ENCODE data around the gene BOD1L2. TPM values are rescaled to one million over a fixed set of nuclear protein-coding genes. Genes with fewer than 3 reads are reported as not detected.

BOD1L2 gene
- total RNA-seq, 4 donors from 2014 or later = not detected

GRCh38 chr18:57175532-57175931 is 28.6 kb downstream of the BOD1L2 start:
- Histone ChIP-seq H3K27me3 (no peaks in the 10 kb centered on the region), H3K36me3 (no peaks in the 10 kb centered on the region), H3K4me1 (no peaks in the 10 kb centered on the region), H3K27ac (replicated peaks in 1 of 4) (no peak overlapping the region), H3K9me3 (peaks cover 0 to 13% (median 2%) of the 10 kb centered on the region in 4 donors), H3K4me3 (no peak overlapping the region)
- intact Hi-C loops (cut with DNase I) = no loop called here
- 76% methylated on average over 2 of the region's 2 CpGs for WGBS
- DNase-seq (ENCODE audit: extremely low spot score) = peak; percentile 83
- TF ChIP-seq, protein P1, sequence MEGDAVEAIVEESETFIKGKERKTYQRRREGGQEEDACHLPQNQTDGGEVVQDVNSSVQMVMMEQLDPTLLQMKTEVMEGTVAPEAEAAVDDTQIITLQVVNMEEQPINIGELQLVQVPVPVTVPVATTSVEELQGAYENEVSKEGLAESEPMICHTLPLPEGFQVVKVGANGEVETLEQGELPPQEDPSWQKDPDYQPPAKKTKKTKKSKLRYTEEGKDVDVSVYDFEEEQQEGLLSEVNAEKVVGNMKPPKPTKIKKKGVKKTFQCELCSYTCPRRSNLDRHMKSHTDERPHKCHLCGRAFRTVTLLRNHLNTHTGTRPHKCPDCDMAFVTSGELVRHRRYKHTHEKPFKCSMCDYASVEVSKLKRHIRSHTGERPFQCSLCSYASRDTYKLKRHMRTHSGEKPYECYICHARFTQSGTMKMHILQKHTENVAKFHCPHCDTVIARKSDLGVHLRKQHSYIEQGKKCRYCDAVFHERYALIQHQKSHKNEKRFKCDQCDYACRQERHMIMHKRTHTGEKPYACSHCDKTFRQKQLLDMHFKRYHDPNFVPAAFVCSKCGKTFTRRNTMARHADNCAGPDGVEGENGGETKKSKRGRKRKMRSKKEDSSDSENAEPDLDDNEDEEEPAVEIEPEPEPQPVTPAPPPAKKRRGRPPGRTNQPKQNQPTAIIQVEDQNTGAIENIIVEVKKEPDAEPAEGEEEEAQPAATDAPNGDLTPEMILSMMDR (IDR thresholded peaks at IDR 0.05) = no peak
- TF ChIP-seq POLR2AphosphoS5 (IDR thresholded peaks at IDR 0.05) (no peak), POLR2A (IDR thresholded peaks at IDR 0.05; ENCODE audit: low read depth) (no peak), EP300 (IDR thresholded peaks at IDR 0.05) (no peak)

GRCh38 chr18:57185434-57185833 is 38.5 kb downstream of the BOD1L2 start:
- Histone ChIP-seq H3K27me3 (peaks cover 0 to 6% (median 0%) of the 10 kb centered on the region in 4 donors), H3K9me3 (peaks cover 0 to 46% (median 34%) of the 10 kb centered on the region in 4 donors), H3K4me3 (no peak overlapping the region), H3K36me3 (no peaks in the 10 kb centered on the region), H3K27ac (replicated peaks in 1 of 4) (no peak overlapping the region), H3K4me1 (no peaks in the 10 kb centered on the region)
- 85% methylated on average over 1 of the region's 1 CpG for WGBS
- DNase-seq (ENCODE audit: extremely low spot score) = no peak
- intact Hi-C loops (cut with DNase I) = no loop called here
- TF ChIP-seq EP300 (IDR thresholded peaks at IDR 0.05) (no peak), POLR2AphosphoS5 (IDR thresholded peaks at IDR 0.05) (no peak), POLR2A (IDR thresholded peaks at IDR 0.05; ENCODE audit: low read depth) (no peak)
- TF ChIP-seq, protein P1 (IDR thresholded peaks at IDR 0.05) = no peak

- Histone ChIP-seq H3K4me3 (no peak overlapping the region), H3K4me1 (no peaks in the 10 kb centered on the region), H3K27ac (replicated peaks in 1 of 4) (no peak overlapping the region), H3K36me3 (no peaks in the 10 kb centered on the region), H3K27me3 (peaks cover 0 to 6% (median 0%) of the 10 kb centered on the region in 4 donors), H3K9me3 (peaks cover 0 to 31% (median 26%) of the 10 kb centered on the region in 4 donors)
- intact Hi-C loops (cut with DNase I) = no loop called here
- peak; percentile 78 for DNase-seq (ENCODE audit: extremely low spot score)
- TF ChIP-seq EP300 (IDR thresholded peaks at IDR 0.05) (no peak), POLR2A (IDR thresholded peaks at IDR 0.05; ENCODE audit: low read depth) (no peak), POLR2AphosphoS5 (IDR thresholded peaks at IDR 0.05) (no peak)
- TF ChIP-seq, protein P1 (IDR thresholded peaks at IDR 0.05) = no peak
- 43% methylated on average over 6 of the region's 6 CpGs for WGBS
These were observed 42.1 kb downstream of the BOD1L2 start for GRCh38 chr18:57188851-57189557.

DNA sequence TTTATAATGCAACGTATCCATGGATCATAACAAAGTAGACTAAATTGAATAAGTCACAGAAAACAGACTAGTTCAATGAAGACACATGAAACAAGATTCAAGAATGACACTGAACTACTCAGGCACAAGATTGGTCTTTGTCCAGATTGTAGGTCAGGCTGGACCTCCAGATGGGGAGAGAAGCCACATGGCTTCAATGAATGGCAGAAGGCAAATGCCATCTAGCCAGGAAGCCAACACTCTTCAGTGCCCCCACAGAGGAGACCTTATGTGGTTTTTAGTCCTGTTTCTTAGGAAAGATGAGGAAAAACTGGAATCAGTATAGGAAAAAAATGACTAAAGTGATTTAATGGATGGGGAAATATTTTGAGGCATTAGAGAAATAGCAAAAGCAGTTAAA is 43.1 kb downstream of the BOD1L2 start:
- DNase-seq (ENCODE audit: extremely low spot score) = peak; percentile 62
- WGBS = 61% methylated on average over 1 of the region's 1 CpG
- Histone ChIP-seq H3K27ac (replicated peaks in 1 of 4) (no peak overlapping the region), H3K4me1 (no peaks in the 10 kb centered on the region), H3K9me3 (peaks cover 0 to 22% (median 20%) of the 10 kb centered on the region in 4 donors), H3K27me3 (peaks cover 0 to 6% (median 0%) of the 10 kb centered on the region in 4 donors), H3K36me3 (no peaks in the 10 kb centered on the region), H3K4me3 (no peak overlapping the region)
- TF ChIP-seq, protein P1 (IDR thresholded peaks at IDR 0.05) = no peak
- TF ChIP-seq POLR2A (IDR thresholded peaks at IDR 0.05; ENCODE audit: low read depth) = no peak
- no peak for TF ChIP-seq POLR2AphosphoS5 (IDR thresholded peaks at IDR 0.05)
- TF ChIP-seq EP300 (IDR thresholded peaks at IDR 0.05) = no peak
- intact Hi-C loops (cut with DNase I) = no loop called here

Measured in esophagus muscularis mucosa (tissue), 4 donors.